Right lobe of liver (tissue), 6 donors: ENCODE measurements around the gene TECR. TPM values are rescaled to one million over a fixed set of nuclear protein-coding genes. Genes with fewer than 3 reads are reported as not detected.

Source experiments
- ATAC-seq, 4 donors: fragments of 200-7000 bp; cut with Tn5 transposase; one replicate each; pipeline ENCODE4 v1.9.1; 2020; ENCODE audit warnings: mild to moderate bottlenecking in 4 of 4, moderate library complexity in 4 of 4
- DNase-seq, 3 donors: peaks; one replicate each; pipeline ENCODE4 v3.0.0-alpha.2; 2020
- H3K27ac ChIP-seq, 3 donors: fragments of 200-600 bp; one replicate each; pipeline ENCODE4 v1.8.0; 2022
- H3K27me3 ChIP-seq, 2 donors: fragments of 200-600 bp; one replicate each; pipeline ENCODE4 v1.8.0; 2022
- H3K36me3 ChIP-seq, 4 donors: fragments of 200-600 bp; sonication (generic) in 1 of 4; one replicate each; pipeline versions ENCODE4 v1.5.1 to v1.8.0; 2017 to 2022; ENCODE audit warnings: control low read depth in 1 of 4
- H3K4me1 ChIP-seq, 4 donors: fragments of 200-600 bp; sonication (generic) in 1 of 4; one replicate each; pipeline versions ENCODE4 v1.5.1 to v1.8.0; 2017 to 2022; ENCODE audit warnings: control low read depth in 1 of 4
- H3K4me3 ChIP-seq, 3 donors: fragments of 200-600 bp; one replicate each; pipeline ENCODE4 v1.8.0; 2022
- H3K9me3 ChIP-seq, 4 donors: fragments of 200-600 bp; sonication (generic) in 1 of 4; one replicate each; pipeline versions ENCODE4 v1.5.1 to v1.8.0; 2017 to 2022; ENCODE audit warnings: control low read depth in 1 of 4
- POLR2A ChIP-seq: fragments of 450-650 bp; IDR thresholded peaks from one replicate; pipeline ENCODE4 v1.6.1; 2017; ENCODE audit warnings: antibody characterized with exemption, mild to moderate bottlenecking
- WGBS: methylation state at CpG from one replicate; pipeline ENCODE4 v1.1.6; 2018; ENCODE audit warnings: low coverage, low lambda C conversion rate; ENCODE audit not compliant: insufficient coverage; ENCODE audit errors: missing lambda C conversion rate; 5-methylcytosine and 5-hydroxymethylcytosine counted together
- intact Hi-C, 2 donors: fragments of 100-400 bp; cut with DNase I; formaldehyde crosslinking; loops; one replicate each; pipeline versions ENCODE4 v1.11.2 to v1.14.1; 2022
- total RNA-seq, 6 experiments: library from RNA; depleted of rRNA in 2 of 6; stranded (reverse); fragments of >200 nt in 2 of 6; fragmentation: NEBNext Ultra II Directional in 3 of 6; extraction: Animal tissue kit (Norgen Biotek cat#: 25700) in 3 of 6; gene quantifications; one replicate each; pipeline versions ENCODE4 v1.1.0 to v1.2.4, GENCODE V29; 2016 to 2023
- TF ChIP-seq, protein P1 (sequence below), 4 donors: fragments of 200-600 bp in 3 of 4; fragments of 450-650 bp in 1 of 4; IDR thresholded peaks; one replicate each; pipeline versions ENCODE4 v1.5.1 to v1.8.0; 2016 to 2022; ENCODE audit warnings: antibody characterized with exemption in 4 of 4, mild to moderate bottlenecking in 2 of 4
- donor health status: DM: no; HTN: yes; CAD: no.
- donor health status: DM: no; HTN: no; CAD: no.
- donor health status: DM: no; HTN: no; CAD: no.
- donor health status: DM: no; HTN: yes; CAD: no.
- donor health status: DM: no; HTN: yes; CAD: no.

The TECR gene
- total RNA-seq, 6 experiments from 2014 or later: 37.9 to 99.0 (median 77.0) TPM

DNA sequence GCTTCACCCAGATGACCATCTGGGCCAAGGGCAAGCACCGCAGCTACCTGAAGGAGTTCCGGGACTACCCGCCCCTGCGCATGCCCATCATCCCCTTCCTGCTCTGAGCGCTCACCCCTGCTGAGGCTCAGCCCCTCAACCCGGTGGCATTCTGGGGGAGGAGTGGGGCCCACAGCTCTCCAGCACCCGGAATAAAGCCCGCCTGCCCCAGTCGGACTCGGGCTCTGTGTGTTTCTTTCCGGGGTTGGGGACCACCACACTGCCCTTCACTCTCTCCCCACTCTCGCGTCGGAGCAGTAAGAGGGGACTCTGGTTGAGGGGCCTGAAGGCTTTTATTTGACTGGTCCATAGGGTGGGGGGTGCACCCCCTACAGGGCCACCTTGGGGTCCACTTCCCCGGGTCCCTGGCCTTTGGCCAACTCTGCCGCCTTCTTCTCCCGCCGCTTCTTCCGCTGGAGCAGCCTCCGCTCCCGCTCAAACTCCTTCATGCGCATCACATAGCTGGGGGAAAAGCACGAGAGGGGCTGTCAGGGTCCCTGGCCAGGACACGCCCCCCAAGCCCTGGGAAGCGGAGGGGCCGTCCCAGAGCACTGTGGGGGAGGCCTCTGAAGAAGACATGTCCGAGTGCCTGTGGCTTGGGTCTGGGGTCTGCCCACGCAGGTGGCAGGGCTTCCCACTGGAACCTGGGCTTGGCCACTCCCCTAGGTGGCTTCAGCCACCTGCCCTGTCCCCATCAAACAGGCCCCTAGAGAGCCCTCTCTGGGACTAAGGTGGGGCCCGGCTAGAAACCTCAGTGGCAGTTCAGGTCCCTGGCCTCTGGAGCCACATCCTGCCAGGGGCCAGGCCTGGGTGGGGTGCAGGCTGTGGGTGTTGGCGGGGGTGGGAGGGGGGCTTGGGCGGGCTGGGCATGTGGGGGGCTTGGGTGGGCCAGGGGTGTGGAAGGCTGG, 36.6 kb downstream of the TECR start:
- intact Hi-C loops: no loop called here
- TF ChIP-seq, protein P1, sequence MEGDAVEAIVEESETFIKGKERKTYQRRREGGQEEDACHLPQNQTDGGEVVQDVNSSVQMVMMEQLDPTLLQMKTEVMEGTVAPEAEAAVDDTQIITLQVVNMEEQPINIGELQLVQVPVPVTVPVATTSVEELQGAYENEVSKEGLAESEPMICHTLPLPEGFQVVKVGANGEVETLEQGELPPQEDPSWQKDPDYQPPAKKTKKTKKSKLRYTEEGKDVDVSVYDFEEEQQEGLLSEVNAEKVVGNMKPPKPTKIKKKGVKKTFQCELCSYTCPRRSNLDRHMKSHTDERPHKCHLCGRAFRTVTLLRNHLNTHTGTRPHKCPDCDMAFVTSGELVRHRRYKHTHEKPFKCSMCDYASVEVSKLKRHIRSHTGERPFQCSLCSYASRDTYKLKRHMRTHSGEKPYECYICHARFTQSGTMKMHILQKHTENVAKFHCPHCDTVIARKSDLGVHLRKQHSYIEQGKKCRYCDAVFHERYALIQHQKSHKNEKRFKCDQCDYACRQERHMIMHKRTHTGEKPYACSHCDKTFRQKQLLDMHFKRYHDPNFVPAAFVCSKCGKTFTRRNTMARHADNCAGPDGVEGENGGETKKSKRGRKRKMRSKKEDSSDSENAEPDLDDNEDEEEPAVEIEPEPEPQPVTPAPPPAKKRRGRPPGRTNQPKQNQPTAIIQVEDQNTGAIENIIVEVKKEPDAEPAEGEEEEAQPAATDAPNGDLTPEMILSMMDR (IDR thresholded peaks at IDR 0.05): no peak
- no peak for TF ChIP-seq POLR2A
- no peak overlapping the region for H3K4me3 ChIP-seq
- WGBS: 80% methylated on average over 2 of the region's 31 CpGs
- DNase-seq (no peak), ATAC-seq (no peak)
- H3K27ac ChIP-seq: no peak overlapping the region
- peaks cover 0 to 16% (median 0%) of the 10 kb centered on the region in 4 donors for H3K36me3 ChIP-seq
- no peaks in the 10 kb centered on the region for H3K27me3 ChIP-seq
- H3K4me1 ChIP-seq: peaks cover 0 to 6% (median 3%) of the 10 kb centered on the region in 4 donors
- H3K9me3 ChIP-seq: no peaks in the 10 kb centered on the region

DNA sequence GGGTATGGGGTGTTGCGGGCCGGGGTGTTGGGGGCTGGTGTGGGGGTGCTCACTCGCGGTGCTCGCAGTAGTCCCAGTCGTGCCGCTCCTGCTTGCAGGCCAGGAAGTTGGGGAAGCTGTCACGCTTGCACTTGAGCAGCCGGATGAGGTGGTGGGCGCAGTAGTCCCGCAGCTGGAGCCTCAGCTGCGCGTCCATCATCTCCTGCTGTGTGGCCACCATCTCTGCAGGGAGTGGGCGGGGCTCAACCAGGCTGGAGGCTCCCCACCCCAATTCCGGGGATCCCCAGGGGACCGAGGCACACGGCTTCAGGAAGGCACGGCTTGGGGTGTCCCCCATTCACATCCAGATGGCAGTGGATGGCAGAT, 37.3 kb downstream of the TECR start:
- no peak overlapping the region for H3K27ac ChIP-seq
- H3K4me3 ChIP-seq: no peak overlapping the region
- intact Hi-C loops: no loop called here
- no peak for ATAC-seq
- no peak for TF ChIP-seq POLR2A
- TF ChIP-seq, protein P1 (IDR thresholded peaks at IDR 0.05): no peak
- whole genome bisulfite sequencing: no CpG with 5 or more reads among the region's 18 CpGs
- H3K9me3 ChIP-seq: no peaks in the 10 kb centered on the region
- peaks cover 0 to 8% (median 4%) of the 10 kb centered on the region in 4 donors for H3K4me1 ChIP-seq
- no peak for DNase-seq
- peaks cover 0 to 16% (median 0%) of the 10 kb centered on the region in 4 donors for H3K36me3 ChIP-seq
- no peaks in the 10 kb centered on the region for H3K27me3 ChIP-seq

DNA sequence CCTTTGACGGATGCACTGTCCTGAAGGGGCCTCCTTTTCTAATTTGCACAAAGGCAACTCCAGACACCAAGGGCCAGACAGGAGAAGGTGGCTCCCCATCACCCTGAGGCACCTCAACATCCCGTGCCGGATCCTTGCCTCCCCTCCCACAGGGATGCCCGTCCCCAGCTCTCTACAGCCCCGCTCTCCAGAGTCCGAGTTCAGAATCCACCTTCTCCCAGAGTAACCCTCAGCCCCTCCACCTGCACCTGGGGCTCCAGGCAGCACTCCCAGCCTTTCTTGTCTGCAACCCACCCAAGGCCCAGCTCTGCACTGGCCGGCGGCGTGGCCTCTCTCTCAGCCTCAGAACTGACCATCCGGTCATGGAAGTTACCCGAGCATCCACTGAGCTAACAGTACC, 37.7 kb downstream of the TECR start:
- no peak for ATAC-seq
- no peak for DNase-seq
- Histone ChIP-seq H3K27me3 (no peaks in the 10 kb centered on the region), H3K4me3 (no peak overlapping the region), H3K4me1 (peaks cover 0 to 8% (median 4%) of the 10 kb centered on the region in 4 donors), H3K36me3 (peaks cover 0 to 16% (median 0%) of the 10 kb centered on the region in 4 donors), H3K9me3 (no peaks in the 10 kb centered on the region), H3K27ac (no peak overlapping the region)
- TF ChIP-seq POLR2A: no peak
- TF ChIP-seq, protein P1 (IDR thresholded peaks at IDR 0.05): no peak
- WGBS: 75% methylated on average over 2 of the region's 11 CpGs
- intact Hi-C loops: no loop called here

GRCh38 chr19:14570864-14571527, 41.6 kb downstream of the TECR start:
- no peak for ATAC-seq
- H3K27ac ChIP-seq: peak overlapping the region in 1 of 3 donors; percentile 86

More at GRCh38 chr19:14570864-14571527, 41.6 kb downstream of the TECR start:
- no peak for TF ChIP-seq POLR2A
- TF ChIP-seq, protein P1 (IDR thresholded peaks at IDR 0.05): no peak
- H3K4me1 ChIP-seq: peaks cover 0 to 8% (median 4%) of the 10 kb centered on the region in 4 donors
- H3K9me3 ChIP-seq: no peaks in the 10 kb centered on the region
- peaks cover 0 to 3% (median 0%) of the 10 kb centered on the region in 4 donors for H3K36me3 ChIP-seq
- 35% methylated on average over 18 of the region's 22 CpGs for WGBS
- intact Hi-C loops: loop anchor here in 1 of 2 donors (10.0 kb wide), 1 partner anchor 114 kb away; no protein-coding TSS in a partner anchor
- DNase-seq: no peak
- H3K4me3 ChIP-seq: peak overlapping the region; percentile 81 to 100 (median 96)
- no peaks in the 10 kb centered on the region for H3K27me3 ChIP-seq
